Measurements from ENCODE around the gene OR52E4.

The OR52E4 gene

DNA sequence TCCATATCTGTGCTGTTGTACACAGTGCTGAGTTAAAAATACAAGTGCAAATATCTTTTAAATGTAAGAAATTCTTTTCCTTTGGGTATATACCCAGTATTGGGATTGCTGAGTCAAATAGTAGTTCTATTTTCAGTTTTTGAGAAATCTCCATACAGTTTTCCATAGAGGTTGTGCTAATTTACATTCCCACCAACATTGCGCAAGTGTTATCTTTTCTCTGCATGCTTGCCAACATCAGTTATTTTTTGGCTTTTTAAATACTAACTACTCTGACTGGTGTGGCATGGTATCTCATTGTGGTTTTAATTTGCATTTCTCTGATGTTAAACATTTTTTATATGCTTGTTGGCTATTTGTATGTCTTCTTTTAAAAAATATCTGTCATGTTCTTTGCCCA is 29.4 kb upstream of the OR52E4 start:
- no peak for DNase-seq (ENCODE audit: extremely low read depth, low read depth)
- TF ChIP-seq, protein P1, sequence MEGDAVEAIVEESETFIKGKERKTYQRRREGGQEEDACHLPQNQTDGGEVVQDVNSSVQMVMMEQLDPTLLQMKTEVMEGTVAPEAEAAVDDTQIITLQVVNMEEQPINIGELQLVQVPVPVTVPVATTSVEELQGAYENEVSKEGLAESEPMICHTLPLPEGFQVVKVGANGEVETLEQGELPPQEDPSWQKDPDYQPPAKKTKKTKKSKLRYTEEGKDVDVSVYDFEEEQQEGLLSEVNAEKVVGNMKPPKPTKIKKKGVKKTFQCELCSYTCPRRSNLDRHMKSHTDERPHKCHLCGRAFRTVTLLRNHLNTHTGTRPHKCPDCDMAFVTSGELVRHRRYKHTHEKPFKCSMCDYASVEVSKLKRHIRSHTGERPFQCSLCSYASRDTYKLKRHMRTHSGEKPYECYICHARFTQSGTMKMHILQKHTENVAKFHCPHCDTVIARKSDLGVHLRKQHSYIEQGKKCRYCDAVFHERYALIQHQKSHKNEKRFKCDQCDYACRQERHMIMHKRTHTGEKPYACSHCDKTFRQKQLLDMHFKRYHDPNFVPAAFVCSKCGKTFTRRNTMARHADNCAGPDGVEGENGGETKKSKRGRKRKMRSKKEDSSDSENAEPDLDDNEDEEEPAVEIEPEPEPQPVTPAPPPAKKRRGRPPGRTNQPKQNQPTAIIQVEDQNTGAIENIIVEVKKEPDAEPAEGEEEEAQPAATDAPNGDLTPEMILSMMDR (IDR thresholded peaks at IDR 0.05; ENCODE audit: low read depth, low read length, missing control alignments) = no peak
- H3K4me3 ChIP-seq (replicated peaks; ENCODE audit: low read depth, low read length) = no peak overlapping the region

DNA sequence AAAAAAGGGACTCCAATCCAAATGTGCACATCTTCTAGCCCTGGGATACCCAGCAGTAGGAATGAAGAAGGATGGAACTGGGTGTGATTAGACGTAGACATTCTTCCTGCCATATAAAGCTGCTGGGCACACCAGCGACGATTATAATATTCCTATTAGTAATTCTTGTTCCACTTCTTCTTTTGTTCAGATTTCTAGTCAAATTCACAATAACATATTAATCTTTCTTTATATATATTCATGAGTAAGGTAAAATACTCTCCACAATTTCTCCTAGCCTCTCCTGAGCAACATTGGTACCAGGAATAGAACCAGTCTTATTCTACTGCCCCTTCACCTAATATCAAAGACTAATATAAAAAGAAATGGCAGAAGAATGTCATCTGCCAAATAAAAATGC is 22.8 kb upstream of the OR52E4 start, which contains the start of gene OR52E8:
Gene OR52E8 (minus strand): TSS at position 101 of the 400 bp plus-strand sequence. CDS start 0 bp downstream, at position 101.
- TF ChIP-seq, protein P1 (IDR thresholded peaks at IDR 0.05; ENCODE audit: low read depth, low read length, missing control alignments) = no peak
- H3K4me3 ChIP-seq (replicated peaks; ENCODE audit: low read depth, low read length) = no peak within 1 kb of the TSS
- DNase-seq (ENCODE audit: extremely low read depth, low read depth) = no peak

DNA sequence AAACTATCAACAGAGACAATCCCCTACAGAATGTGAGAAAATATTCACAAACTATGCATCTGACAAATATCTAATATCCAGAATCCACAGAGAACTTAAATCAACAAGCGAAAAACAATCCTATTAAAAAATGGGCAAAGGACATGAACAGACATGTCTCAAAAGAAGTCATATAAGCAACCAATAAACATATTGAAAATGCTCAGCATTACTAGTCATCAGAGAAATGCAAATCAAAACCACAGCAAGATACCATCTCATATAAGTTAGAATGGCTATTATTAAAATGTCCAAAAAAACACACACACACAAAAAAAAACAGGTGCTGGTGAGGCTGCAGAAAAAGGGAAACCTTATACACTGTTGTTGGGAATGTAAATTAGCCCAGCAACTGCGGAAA is 14.6 kb upstream of the OR52E4 start:
- no peak overlapping the region for H3K4me3 ChIP-seq (replicated peaks; ENCODE audit: low read depth, low read length)
- no peak for DNase-seq (ENCODE audit: extremely low read depth, low read depth)
- TF ChIP-seq, protein P1 (IDR thresholded peaks at IDR 0.05; ENCODE audit: low read depth, low read length, missing control alignments) = no peak

DNA sequence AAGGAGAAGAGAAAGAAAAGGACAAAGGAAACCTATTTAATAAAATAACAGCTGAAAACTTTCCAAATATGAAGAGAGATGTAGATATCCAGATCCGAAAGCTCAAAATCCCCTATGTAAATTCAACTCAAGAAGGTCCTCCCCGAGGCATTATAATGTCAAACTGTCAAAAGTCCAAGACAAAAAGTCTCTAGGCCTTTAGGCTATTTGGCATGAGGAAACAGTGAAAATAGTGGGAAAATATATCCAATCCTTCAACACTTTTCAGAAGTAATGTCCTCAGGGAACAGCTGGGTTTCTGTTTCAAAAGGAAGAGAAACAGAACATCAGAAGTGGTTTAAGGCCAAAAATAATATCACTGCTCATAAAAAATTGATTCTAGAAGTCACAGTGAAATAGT is 1.9 kb upstream of the OR52E4 start:
- no peak for DNase-seq (ENCODE audit: extremely low read depth, low read depth)
- H3K4me3 ChIP-seq (replicated peaks; ENCODE audit: low read depth, low read length) = no peak overlapping the region
- TF ChIP-seq, protein P1 (IDR thresholded peaks at IDR 0.05; ENCODE audit: low read depth, low read length, missing control alignments) = no peak

DNA sequence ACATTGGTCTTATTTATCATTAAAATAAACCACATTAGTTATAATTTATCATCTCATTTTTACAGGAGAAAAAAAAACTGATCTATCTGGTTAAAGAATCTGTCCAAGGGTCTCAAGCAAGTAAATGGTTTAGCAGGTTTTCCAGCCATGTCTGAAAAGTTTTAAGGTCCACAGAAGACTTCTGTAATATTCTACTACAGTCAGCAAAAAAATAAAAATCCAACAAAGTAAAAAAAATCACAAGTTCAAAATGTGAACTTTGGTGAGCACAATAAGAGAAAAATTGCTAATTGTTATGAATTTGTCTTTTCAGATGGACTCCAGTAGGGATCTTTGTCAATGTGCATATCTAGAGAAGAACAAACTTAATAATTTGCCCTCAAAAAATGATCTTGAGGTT is 1.3 kb downstream of the OR52E4 start:
- TF ChIP-seq, protein P1 (IDR thresholded peaks at IDR 0.05; ENCODE audit: low read depth, low read length, missing control alignments) = no peak
- H3K4me3 ChIP-seq (replicated peaks; ENCODE audit: low read depth, low read length) = no peak overlapping the region
- DNase-seq (ENCODE audit: extremely low read depth, low read depth) = no peak

DNA sequence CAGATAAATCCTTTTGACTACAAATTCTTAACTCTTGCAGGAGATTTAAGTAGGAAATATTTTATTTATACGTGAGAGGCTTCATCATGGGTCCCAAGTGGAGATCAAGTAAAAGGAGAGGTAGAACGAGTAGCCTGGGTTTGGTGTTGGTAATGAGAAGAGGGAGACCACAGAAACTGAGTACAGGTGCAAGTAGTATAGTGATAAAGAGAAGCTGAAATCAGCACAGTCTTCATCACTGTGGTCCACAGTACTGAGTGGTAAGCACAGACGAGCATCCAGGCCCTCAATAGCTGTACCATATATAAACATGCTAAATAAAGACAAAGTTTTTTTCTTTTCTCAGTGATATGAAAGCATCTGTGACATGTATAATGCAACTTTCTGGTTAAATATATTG is 6.7 kb downstream of the OR52E4 start:
- H3K4me3 ChIP-seq (replicated peaks; ENCODE audit: low read depth, low read length) = no peak overlapping the region
- DNase-seq (ENCODE audit: extremely low read depth, low read depth) = no peak
- TF ChIP-seq, protein P1 (IDR thresholded peaks at IDR 0.05; ENCODE audit: low read depth, low read length, missing control alignments) = no peak

DNA sequence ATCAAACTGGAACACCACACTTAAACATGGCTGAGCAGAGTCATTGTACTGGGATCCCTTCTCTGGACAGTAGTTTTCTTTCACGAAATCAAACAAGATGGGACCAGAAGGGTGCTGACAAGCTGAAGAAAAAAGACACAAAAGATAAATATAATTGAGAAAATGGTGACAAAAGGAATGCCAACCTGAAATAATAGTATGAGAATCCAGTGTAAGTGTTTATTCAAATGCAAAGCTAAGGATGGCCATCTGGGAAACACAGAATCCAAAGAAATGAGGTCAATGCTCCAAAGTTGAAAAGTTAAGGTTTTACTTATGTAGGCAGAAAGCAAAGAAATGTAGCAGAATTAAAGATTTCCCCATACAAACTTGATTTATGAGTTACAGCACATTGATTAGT is 7.2 kb downstream of the OR52E4 start:
- TF ChIP-seq, protein P1 (IDR thresholded peaks at IDR 0.05; ENCODE audit: low read depth, low read length, missing control alignments) = no peak
- no peak for DNase-seq (ENCODE audit: extremely low read depth, low read depth)
- no peak overlapping the region for H3K4me3 ChIP-seq (replicated peaks; ENCODE audit: low read depth, low read length)

Data from HFF-Myc (cell line).